ENCODE data around the gene WDR5.

DNA sequence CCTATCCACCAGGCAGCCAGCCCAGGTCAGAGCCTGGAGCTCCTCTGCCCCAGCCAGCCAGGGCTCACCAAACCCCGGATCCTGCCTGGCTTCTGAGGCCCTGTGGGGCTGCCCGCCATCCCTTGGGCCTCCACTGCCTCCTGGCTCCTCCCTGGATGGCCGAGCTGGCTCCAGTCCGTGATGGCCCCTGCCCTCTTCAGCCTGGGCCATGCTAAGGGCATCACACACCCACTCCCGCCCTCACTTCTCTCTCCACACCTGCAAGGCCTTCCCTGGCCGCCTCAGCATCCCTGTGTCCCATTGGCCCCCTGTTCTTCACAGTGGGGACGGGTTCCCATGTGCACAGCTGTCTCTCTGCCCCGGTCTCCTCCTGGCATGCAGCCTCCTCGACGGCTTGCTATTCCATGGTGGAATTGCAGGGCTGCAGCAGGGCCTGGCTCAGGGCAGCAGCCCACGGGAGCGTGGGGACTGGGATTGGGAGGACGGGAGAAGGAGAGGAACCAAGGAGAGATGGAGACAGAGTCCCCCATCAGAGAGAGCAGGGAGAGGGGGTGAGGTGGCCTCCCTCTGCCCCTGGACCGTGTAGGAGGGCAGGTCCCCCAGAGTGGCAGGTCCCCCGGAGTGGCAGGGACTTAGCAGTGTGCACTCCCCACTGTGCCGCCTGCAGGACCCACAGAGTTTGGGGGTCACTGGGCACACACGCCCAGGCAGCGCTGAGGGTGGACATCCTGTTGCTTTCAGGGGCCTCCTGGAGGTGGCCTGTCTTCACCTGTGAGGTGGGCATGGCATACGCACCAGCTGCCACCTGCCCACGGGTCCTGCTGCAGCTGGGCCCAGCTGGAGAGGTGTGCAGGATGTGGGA lies 45.1 kb downstream of the WDR5 start:
- TF ChIP-seq MAFK (IDR thresholded peaks at IDR 0.05; ENCODE audit: partially characterized antibody) = no peak
- TF ChIP-seq, protein P1, sequence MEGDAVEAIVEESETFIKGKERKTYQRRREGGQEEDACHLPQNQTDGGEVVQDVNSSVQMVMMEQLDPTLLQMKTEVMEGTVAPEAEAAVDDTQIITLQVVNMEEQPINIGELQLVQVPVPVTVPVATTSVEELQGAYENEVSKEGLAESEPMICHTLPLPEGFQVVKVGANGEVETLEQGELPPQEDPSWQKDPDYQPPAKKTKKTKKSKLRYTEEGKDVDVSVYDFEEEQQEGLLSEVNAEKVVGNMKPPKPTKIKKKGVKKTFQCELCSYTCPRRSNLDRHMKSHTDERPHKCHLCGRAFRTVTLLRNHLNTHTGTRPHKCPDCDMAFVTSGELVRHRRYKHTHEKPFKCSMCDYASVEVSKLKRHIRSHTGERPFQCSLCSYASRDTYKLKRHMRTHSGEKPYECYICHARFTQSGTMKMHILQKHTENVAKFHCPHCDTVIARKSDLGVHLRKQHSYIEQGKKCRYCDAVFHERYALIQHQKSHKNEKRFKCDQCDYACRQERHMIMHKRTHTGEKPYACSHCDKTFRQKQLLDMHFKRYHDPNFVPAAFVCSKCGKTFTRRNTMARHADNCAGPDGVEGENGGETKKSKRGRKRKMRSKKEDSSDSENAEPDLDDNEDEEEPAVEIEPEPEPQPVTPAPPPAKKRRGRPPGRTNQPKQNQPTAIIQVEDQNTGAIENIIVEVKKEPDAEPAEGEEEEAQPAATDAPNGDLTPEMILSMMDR (IDR thresholded peaks at IDR 0.05) = no peak

Data from A549 (cell line).